Cardiac muscle cell (in vitro differentiated cells and primary cell): ENCODE data around the gene NFIC. TPM values are rescaled to one million over a fixed set of nuclear protein-coding genes. Genes with fewer than 3 reads are reported as not detected.

Experiments used
- DNase-seq, 2 donors: peaks; one replicate each; pipeline versions ENCODE4 v3.0.0 to v3.0.0-alpha.2; 2010 to 2017; ENCODE audit warnings: low read depth in 1 of 2, low spot score in 1 of 2
- H3K27ac ChIP-seq: fragments of 200-600 bp; sonication (generic); 2 replicates; pipeline ENCODE4 v1.5.1; 2016
- H3K27me3 ChIP-seq: fragments of 200-600 bp; sonication (generic); 2 replicates; pipeline ENCODE4 v1.6.0; 2016; ENCODE audit warnings: control low read depth
- H3K36me3 ChIP-seq: fragments of 200-600 bp; sonication (generic); 2 replicates; pipeline ENCODE4 v1.5.1; 2016; ENCODE audit warnings: control low read depth
- H3K4me1 ChIP-seq: fragments of 200-600 bp; sonication (generic); 2 replicates; pipeline ENCODE4 v1.8.1; 2017; ENCODE audit warnings: low read depth, mild to moderate bottlenecking, mixed run types
- H3K4me3 ChIP-seq: fragments of 200-600 bp; sonication (generic); 2 replicates; pipeline ENCODE4 v1.5.1; 2016; ENCODE audit warnings: mild to moderate bottlenecking
- H3K9me3 ChIP-seq: fragments of 200-600 bp; sonication (generic); 2 replicates; pipeline ENCODE4 v1.5.1; 2017; ENCODE audit warnings: low read depth, mild to moderate bottlenecking, control low read depth
- polyA plus RNA-seq: library from polyadenylated mRNA; unstranded; fragments of >200 nt; fragmentation: Nextera tagmentation; extraction: Ambion mirVana; gene quantifications from 2 replicates; pipeline ENCODE4 v1.2.1, GENCODE V29; 2016
- total RNA-seq: library from RNA; depleted of rRNA; stranded (reverse); fragments of >200 nt; gene quantifications from 2 replicates; pipeline ENCODE4 v1.2.3, GENCODE V29; 2016
- TF ChIP-seq, protein P1 (sequence below): IDR thresholded peaks from 2 replicates; pipeline ENCODE4 v1.5.1; 2012; ENCODE audit warnings: low read depth, mild to moderate bottlenecking, low read length

Gene NFIC
- total and polyA plus RNA-seq, 2 experiments from 2014 or later = 32.7 to 46.1 TPM

DNA sequence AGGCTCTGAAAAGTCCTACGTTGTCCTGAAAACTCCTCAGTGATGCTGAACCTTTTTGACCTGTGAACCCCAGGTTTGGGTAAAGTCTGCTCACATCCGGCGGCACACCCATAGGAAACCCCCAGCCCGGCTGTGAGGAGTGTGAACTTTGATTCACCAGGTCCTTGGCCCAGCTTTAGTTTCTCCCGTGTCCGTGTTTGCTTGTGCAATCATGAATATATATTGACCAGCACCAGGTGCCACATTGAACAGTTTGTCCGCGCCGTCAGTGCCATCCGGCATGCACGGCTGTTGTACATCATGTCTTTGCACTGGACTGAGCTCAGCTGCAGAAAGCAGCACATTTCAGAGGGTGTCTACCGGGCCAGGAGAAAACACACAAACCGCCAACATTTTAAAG is 45.3 kb downstream of the NFIC start:
- TF ChIP-seq, protein P1, sequence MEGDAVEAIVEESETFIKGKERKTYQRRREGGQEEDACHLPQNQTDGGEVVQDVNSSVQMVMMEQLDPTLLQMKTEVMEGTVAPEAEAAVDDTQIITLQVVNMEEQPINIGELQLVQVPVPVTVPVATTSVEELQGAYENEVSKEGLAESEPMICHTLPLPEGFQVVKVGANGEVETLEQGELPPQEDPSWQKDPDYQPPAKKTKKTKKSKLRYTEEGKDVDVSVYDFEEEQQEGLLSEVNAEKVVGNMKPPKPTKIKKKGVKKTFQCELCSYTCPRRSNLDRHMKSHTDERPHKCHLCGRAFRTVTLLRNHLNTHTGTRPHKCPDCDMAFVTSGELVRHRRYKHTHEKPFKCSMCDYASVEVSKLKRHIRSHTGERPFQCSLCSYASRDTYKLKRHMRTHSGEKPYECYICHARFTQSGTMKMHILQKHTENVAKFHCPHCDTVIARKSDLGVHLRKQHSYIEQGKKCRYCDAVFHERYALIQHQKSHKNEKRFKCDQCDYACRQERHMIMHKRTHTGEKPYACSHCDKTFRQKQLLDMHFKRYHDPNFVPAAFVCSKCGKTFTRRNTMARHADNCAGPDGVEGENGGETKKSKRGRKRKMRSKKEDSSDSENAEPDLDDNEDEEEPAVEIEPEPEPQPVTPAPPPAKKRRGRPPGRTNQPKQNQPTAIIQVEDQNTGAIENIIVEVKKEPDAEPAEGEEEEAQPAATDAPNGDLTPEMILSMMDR = no peak
- H3K27ac ChIP-seq = no peak overlapping the region
- no peaks in the 10 kb centered on the region for H3K27me3 ChIP-seq
- H3K9me3 ChIP-seq = no peaks in the 10 kb centered on the region
- peaks cover 14% of the 10 kb centered on the region for H3K4me1 ChIP-seq
- DNase-seq = no peak
- H3K36me3 ChIP-seq = no peaks in the 10 kb centered on the region
- H3K4me3 ChIP-seq = no peak overlapping the region

DNA sequence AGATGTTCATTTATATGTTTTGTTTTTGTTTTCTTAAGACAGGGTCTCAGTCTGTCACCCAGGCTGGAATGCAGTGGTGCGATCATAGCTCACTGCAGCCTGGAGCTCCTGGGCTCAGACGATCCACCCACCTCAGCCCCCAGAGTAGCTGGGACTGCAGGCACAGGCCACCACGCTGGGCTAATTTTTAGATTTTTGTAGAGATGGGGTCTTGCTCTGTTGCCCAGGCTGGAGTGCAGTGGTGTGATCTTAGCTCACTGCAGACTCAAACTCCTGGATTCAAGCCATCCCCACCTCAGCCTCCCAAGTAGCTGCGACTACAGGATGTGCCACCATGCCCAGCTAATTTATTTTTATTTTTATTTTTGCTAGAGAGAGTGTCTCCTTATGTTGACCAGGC is 45.7 kb downstream of the NFIC start:
- H3K9me3 ChIP-seq = no peaks in the 10 kb centered on the region
- no peaks in the 10 kb centered on the region for H3K27me3 ChIP-seq
- no peak overlapping the region for H3K4me3 ChIP-seq
- no peaks in the 10 kb centered on the region for H3K36me3 ChIP-seq
- no peak for DNase-seq
- TF ChIP-seq, protein P1 = no peak
- H3K4me1 ChIP-seq = peaks cover 14% of the 10 kb centered on the region
- H3K27ac ChIP-seq = no peak overlapping the region

DNA sequence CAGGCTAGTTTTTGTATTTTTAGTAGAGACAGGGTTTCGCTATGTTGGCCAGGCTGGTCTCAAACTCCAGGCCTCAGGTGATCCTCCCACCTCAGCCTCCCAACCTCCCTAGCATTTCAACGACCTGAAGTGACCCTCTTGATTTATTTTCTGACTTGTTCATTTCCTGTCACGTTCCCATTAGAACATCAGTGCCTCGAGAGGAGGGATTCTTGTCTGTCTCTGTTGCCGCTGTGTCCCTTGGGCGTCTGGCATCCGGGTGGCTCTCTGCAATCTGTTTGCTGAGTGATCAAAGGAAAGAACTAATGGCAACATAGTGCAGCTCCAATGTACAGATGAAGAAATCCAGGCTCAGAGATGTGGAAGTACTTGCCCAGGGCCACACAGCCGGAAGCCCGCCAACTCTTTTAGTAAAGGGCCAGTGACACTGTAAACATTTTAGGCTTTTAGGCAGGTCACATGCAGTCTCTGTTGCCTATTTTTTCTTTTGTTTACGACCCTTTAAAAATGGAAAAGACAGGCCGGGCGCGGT is 47.5 kb downstream of the NFIC start:
- H3K4me1 ChIP-seq = peaks cover 10% of the 10 kb centered on the region
- H3K27ac ChIP-seq = no peak overlapping the region
- no peaks in the 10 kb centered on the region for H3K36me3 ChIP-seq
- TF ChIP-seq, protein P1 = no peak
- DNase-seq = no peak
- no peaks in the 10 kb centered on the region for H3K9me3 ChIP-seq
- no peaks in the 10 kb centered on the region for H3K27me3 ChIP-seq
- no peak overlapping the region for H3K4me3 ChIP-seq

DNA sequence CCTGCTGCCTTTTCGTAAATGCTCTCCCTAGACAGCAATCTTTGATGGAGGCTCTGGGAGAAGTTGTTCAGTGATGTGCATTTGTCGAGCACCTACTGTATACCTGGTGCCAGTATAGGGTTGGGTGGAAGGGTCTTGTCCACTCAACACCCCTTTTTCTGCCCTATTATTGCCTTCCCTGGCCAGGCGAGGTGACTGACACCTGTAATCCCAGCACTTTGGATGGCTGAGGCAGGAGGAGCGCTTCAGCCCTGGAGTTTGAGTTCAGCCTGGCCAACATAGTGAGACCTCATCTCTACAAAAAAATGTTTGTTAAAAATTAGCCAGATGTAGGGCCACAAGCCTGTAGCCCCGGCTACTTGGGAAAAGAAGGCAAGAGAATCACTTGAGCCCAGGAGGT is 49.3 kb downstream of the NFIC start:
- Histone ChIP-seq H3K27me3 (no peaks in the 10 kb centered on the region), H3K9me3 (no peaks in the 10 kb centered on the region), H3K4me1 (no peaks in the 10 kb centered on the region), H3K36me3 (no peaks in the 10 kb centered on the region), H3K27ac (no peak overlapping the region), H3K4me3 (no peak overlapping the region)
- TF ChIP-seq, protein P1 = no peak
- DNase-seq = no peak

DNA sequence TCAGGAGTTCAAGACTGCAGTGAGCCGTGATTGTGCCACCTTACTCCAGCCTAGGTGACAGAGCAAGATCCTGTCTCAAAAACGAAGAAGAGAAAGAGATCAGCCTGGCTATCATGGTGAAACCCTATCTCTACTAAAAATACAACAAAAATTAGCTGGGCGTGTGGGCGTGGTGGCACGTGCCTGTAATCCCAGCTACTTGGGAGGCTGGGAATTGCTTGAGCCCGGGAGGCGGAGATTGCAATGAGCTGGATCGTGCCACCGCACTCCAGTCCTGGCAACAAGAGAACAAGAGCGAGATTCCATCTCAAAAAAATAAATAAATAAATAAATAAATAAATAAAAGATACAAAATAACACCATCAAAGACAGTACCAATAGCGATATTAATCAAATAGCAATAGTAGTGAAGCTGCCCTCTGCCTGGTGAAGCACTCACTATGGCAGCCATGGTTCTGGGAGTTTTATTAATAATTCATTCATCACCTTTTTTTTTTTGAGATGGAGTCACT is 53.9 kb downstream of the NFIC start:
- no peak for DNase-seq
- Histone ChIP-seq H3K4me3 (no peak overlapping the region), H3K36me3 (no peaks in the 10 kb centered on the region), H3K9me3 (no peaks in the 10 kb centered on the region), H3K27me3 (no peaks in the 10 kb centered on the region), H3K4me1 (no peaks in the 10 kb centered on the region), H3K27ac (no peak overlapping the region)
- TF ChIP-seq, protein P1 = no peak
